GM19463 (cell line): ENCODE data around the gene PSTPIP1.

ENCODE experiments used
- ATAC-seq: cut with Tn5 transposase; IDR thresholded peaks from one replicate; pipeline ENCODE4 v1.9.1; 2021; ENCODE audit warnings: mild to moderate bottlenecking, moderate library complexity; ENCODE audit not compliant: unreplicated experiment

The PSTPIP1 gene

DNA sequence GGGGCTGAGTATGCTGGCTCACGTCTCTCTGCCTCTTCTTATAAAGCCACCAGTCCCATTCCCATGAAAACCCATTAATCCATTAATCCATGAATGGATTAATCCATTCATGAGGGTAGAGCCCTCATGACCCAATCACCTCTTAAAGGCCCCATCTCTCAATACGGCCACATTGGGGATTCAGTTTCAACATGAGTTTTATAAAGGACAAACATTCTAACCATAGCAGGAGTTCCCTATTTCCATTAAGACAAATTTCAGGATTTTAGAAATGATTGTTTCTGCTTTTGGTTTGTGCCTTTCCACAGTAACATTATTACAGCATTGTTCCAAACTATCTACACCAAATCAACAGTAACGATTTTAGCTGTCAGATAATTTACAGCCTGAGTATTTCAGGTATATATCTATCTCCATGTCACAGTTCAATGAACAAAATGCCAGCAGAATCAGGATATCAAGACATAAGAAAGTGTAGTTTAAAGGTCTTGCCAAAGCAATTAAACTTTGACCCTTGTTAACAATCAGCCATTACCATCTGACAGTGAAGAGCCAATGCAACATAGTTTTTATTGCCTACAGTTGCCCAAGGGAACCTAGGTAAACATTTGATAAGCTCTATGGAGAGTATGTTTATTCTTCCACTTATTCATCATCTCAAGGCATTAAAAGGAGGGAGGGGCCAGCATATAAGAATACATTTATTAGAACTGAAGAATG is 72.2 kb downstream of the PSTPIP1 start:
- no peak for ATAC-seq

DNA sequence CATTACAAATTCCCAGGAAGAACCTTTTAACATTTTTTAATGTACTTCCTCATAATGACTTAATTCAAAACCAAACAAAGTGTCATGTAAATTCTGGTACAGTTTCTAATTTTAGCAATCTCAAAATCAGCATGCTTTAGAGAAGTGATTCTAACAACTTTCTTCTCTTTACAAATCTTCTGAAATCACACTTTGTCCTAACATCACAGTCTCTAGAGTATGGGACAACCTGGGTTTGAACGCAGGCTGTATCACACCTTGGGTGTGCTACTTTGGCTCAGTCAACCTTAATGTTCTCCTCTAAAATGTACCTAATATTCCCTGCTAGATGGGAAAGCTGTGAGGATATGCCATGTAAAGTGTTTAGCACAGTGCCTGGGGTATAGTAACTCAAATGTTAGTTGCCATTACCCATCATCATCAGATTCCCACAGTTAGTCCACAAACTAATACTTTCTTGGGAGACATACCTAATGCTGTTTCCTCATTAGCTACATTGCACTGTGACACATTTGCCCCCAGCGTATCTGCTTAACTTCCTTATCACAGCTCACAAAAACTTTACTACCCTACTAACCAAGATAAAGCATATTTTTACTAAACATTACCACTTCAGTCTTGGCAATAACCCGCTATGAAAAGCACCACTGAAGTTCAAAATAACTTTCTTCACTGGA is 72.9 kb downstream of the PSTPIP1 start:
- ATAC-seq, result no peak

- no peak for ATAC-seq
These were observed 73.7 kb downstream of the PSTPIP1 start for GRCh38 chr15:77068633-77069032.

DNA sequence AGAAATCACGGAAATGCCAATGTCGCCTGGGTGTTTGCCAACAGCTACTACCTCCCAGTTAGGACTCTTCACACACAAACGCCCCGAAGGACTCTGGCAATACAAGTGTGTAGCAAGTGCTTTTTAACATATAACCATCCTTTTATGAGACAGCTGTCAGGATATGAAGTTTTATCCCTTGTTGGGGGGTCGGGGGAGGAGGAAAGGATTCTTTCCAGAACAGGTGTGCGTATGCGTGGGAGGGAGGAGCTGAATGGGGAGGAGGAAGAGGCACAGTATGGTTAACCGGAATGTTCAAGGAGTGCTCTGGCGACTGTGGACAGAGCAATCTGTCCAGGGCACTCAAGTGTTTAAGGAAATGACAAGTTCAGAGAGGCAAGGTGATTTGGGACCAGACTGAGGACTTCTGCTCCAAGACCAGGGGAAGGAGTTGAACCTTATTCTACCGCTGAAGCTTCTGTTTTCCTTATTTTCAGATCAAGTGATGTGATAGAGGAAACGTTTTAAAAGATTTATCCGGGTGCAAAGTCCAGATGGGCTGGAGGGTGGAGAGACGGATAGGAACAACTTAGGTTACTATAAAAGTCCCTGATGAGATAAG is 74.7 kb downstream of the PSTPIP1 start:
- no peak for ATAC-seq

DNA sequence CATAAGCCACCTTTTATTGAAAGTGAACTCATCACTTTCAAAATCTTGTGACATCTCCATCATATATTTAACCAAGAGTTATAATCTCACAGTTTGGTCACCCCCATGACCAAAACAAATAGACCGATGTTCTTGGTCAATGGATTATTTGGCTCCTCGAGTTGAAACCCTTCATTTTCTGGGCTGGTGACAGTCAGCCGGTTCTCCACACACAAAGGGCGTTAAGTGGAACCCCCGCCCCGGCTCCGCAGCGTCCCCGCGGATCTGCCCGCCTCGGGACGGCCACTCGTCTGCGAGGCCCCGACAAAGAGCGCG is 75.2 kb downstream of the PSTPIP1 start:
- no peak for ATAC-seq

- peak; percentile 96 for ATAC-seq
These were observed 75.8 kb downstream of the PSTPIP1 start, which contains the start of gene TSPAN3 for GRCh38 chr15:77070495-77071304. Gene TSPAN3 (minus strand): TSS chr15:77071109. CDS start chr15:77070954, 155 bp downstream.

GRCh38 chr15:77071305-77072223 is 76.6 kb downstream of the PSTPIP1 start:
- ATAC-seq, result no peak

- no peak for ATAC-seq
These were observed 79.4 kb downstream of the PSTPIP1 start for GRCh38 chr15:77074350-77074749.

GRCh38 chr15:77075528-77075927 is 80.6 kb downstream of the PSTPIP1 start:
- ATAC-seq, result no peak

- no peak for ATAC-seq
These were observed 81.5 kb downstream of the PSTPIP1 start for GRCh38 chr15:77076323-77076915.

DNA sequence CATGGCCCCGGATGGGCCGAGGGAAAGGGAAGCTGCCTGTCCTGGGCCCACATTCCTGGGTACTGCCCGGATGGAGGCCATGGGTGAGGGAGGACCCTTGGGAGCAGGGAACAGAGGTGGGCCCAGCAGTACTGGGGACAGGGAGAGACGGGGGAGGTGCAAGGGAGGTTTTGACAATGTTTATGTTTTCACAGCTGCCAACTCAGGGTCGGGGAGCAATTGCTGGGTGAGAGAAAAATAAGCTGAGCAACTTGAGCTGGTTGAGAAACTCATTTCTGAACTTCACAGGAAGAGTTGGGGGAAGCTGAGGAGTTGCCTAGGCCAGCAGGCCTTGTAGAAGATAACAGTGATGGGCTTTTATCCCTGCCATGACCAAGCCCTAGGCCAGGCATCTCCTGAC is 87.0 kb downstream of the PSTPIP1 start:
- ATAC-seq, result no peak

DNA sequence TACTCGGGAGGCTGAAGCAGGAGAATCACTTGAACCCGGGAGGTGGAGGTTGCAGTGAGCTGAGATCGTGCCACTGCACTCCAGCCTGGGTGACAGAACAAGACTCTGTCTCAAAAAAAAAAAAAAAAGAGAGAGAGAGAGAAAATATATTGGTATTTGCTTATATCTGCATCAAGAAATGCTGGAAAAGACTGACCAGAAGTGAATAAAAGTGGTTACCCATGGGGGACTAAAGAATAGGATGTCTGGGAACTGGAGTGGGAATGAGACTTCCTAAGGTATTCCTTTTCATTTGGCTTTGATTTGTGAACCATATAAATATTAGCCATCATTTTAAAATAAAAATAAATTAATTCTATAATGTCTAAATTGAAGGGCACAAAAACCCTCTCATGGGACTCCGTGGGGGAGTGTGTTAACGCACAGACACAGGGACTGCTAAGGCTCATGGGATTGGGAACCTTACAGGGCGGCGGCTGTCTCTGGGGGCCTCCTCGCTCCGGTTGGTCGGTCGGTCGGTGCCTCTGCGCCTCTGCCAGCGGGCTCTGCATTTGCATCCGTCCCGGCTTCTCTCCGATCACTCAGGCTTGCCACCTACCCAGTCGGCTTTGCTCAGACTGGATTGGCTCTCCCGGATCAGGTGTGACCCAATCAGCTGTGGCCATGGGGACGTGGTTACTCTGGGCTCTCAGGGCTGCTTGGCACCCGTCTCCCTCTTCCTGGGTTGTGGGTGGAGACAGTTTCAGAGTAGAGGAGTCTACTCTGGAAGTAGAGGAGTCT is 88.6 kb downstream of the PSTPIP1 start:
- ATAC-seq, result peak; percentile 91

- ATAC-seq, result no peak
These were observed 89.5 kb downstream of the PSTPIP1 start for GRCh38 chr15:77084436-77084835.

DNA sequence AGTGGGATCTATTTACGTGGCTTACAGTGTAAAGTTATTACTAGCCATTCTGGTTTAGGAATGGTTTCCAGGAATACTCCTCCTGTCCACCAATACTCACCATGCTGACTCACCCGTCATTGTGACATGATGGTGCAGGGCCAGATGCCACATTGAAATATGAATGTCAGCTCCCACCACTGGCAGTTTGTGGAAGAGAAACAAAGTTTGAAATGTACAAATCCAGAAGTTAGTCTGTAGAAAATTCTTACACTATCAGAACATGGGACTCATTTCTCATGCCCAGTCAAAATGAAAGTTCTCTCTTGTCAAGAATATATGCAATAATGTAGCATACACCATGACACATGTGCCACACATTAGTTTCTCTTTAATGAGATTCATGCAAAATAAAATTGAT is 90.4 kb downstream of the PSTPIP1 start:
- ATAC-seq, result no peak
